ENCODE results near the gene MYOM1. TPM values are rescaled to one million over a fixed set of nuclear protein-coding genes. Genes with fewer than 3 reads are reported as not detected.

MYOM1 gene
- total RNA-seq, 1 donor from 2014 or later, result 120 TPM

DNA sequence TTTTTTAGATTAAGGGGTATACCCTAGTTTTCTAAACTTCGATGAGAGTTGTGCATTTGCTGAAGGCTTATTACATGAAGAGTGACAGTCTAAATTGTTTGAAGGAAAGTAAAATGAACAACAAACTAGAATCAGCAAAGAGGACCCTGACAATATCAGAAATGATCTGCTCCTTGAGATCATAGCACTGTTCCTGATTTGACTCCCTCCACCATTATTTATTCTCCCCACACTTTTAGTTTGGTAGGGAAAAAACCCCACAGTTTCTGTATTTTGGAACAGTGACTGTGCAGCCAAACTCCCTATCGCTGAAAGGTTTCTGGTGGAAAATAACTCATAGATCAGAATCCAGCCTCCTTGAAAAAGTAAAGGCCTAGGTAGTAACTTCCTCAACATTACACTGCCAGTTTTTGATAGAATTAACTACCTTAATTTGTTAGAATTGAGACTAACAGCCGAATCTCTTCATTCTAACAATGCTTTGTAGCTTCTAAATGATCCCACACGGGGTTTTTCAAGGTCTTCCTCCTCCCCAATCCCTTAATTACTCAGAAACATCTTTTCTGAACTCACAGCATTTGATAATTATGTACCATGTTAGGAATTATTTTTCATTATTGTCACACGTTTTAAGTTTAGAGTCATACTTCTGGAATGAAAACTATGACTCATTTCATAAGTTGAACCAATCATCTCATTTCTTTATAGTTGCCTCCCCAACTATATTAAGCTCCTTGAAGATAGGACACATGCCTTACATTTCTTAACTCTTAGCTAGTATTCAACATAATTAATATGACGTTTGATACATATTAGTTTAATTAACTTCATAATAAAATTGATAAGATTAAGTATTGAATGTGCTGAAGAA lies 30.7 kb upstream of the MYOM1 start:
- DNase-seq (ENCODE audit: low read depth), result peak; percentile 74

DNA sequence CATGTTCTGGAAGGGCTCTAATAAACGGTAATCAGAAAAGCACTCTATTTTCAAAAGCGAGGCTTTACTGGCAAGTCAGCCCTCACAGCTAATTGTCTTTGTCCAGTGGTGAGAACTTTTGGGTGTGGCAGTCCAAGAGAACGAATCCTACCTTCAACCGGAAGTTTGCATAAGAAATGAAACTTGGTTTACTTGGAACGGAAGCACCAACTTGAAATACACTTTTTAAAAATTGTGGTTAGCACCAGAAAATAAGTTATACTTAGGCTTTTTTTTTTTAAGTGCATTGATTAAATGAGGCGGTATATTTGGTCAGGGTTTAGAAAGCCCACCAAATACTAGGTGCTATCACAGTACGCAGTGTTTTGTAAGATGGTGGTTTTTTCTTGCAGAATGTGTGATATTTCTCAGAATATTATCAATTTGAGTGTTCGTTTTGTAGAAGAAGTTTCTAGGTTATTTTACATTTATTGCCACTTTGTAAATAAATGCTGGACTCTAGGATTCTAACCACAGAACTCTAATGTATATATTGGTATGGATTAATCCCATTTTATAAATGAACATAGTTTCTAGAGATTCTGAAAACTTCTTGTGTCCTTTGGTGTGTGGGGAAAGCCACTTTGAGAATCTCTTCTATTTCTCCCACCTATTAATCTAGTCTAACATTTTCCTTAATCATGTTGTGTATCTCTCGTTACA lies 29.0 kb upstream of the MYOM1 start:
- peak; percentile 74 for DNase-seq (ENCODE audit: low read depth)

- peak; percentile 87 for DNase-seq (ENCODE audit: low read depth)
These were observed 28.4 kb upstream of the MYOM1 start for GRCh38 chr18:3248062-3248657.

GRCh38 chr18:3247240-3248061 lies 27.7 kb upstream of the MYOM1 start, which contains the start of gene MYL12A:
TSS of gene MYL12A (plus strand) at chr18:3247801. CDS start at chr18:3253248, 5,447 bp downstream.
- peak; percentile 98 for DNase-seq (ENCODE audit: low read depth)

DNA sequence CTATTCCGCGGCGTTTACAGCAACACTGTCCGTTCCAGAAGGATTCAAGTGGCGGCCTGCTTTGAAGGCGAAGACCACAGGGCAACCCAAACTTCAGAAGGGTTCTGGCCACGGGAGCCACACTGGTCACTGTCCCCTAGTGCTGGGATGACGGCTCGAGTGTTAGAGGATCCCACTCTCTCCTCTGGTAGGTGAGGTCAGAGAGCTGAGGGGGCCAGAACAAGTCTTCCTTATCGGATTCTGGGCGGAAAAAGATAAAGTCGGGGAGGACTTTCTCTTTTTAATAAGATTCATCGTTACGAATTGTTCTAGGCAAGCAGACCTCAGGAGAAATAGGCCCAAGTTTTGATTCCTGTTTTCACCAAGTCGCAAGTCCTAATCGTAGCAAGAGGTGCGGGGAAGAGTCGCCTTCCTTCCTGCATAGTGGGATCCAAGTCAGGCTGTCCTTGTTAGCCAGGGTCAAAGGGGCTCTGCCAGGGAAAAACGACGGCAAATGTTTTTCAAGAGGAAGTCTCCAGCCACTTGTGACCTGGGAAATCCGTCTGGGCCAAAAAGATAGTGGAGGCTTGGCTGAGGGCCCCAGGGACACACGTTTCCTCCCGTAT lies 27.0 kb upstream of the MYOM1 start:
- peak; percentile 59 for DNase-seq (ENCODE audit: low read depth)

GRCh38 chr18:3245853-3246634 lies 26.3 kb upstream of the MYOM1 start:
- peak; percentile 90 for DNase-seq (ENCODE audit: low read depth)

GRCh38 chr18:3245185-3245564 lies 25.4 kb upstream of the MYOM1 start:
- DNase-seq (ENCODE audit: low read depth), result no peak

DNA sequence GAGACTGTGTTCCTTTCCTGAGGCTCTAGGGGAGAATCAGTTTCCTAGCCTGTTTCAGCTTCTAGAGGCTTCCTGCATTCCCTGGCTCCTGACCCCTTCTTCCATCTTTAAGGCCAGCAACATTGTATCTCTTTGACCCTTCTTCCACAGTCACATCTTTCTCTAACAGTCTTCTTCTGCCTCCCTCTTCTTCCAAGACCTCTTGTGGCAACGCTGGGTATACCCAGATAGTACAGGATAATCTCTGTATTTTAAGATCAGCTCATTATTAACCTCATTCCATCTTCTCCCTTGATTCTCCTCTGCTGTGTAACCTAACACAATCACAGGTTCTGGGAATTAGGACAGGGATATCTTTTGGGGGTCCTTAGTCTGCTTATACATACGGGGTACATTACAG lies 19.0 kb upstream of the MYOM1 start:
- no peak for DNase-seq (ENCODE audit: low read depth)

DNA sequence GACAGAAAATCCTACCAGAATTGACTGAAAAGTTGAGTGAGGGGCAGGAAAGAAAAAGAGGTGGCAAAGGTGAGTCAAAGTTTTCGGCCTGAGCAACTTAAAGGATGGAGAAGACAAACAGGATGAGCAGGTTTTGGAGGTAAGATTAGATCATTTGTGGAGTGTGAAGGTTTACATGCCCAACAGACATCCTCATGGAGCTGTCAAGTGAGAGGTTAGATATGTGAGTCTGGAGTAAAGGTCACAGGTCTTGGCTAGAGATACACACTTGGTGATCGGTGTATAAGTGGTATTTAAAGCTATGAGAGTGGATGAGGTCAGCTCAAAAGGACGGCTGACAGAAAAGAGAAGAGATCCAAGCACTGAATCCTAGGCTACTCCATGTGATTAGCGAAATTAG lies 16.7 kb upstream of the MYOM1 start:
- no peak for DNase-seq (ENCODE audit: low read depth)

DNA sequence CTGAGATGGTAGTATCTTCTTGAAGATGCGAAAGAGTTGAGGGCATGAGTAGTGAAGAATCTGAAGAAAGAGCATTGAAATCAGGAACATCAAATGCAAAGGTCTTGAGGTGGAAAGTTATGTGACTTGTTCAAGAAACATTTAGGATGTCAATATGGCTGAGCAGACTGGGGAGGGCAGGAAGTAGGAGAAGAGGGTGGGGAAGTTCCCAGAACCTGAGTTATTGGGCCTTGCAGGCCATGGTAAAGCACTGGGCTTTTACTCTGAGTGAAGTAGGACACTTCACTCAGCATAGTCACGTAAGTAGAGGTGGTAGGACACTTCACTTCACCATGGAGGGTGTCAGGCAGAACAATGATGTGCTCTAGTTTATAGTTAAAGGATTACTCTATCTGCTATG lies 16.1 kb upstream of the MYOM1 start:
- no peak for DNase-seq (ENCODE audit: low read depth)

GRCh38 chr18:3234457-3234856 lies 14.7 kb upstream of the MYOM1 start:
- DNase-seq (ENCODE audit: low read depth), result no peak

DNA sequence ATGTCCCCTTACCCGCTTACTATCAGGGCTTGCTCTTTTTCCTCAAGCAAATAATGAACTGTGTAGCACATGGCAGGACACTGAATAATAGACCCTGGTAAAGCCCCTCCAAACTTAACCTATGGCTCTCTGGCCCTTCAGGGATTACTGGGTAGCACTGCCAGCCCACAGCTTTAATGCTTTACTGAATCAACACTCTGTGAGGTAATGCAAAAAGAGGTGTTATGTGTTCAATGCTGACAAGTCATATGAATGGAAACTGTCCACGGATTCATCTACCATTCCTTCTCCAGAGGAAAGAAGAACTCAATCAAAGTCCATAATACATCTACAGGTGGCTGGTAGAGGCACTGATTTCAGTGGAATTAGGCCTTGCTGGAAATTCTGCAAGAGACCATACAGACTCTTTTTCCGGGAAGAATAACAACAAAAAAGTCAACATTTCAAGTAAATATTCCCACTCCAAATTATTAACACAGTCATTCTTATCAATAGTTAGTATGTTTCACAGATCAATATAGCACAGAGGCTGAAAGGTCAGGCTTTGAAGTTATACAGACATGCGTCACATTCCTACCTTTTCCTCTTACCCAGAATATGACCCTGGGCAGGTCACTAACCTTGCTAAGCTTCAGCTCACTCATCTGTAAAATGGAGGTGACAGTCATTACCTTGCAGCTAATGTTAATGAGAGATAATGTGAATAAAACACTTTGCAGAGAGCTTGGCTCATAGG lies 13.8 kb upstream of the MYOM1 start:
- no peak for DNase-seq (ENCODE audit: low read depth)

DNA sequence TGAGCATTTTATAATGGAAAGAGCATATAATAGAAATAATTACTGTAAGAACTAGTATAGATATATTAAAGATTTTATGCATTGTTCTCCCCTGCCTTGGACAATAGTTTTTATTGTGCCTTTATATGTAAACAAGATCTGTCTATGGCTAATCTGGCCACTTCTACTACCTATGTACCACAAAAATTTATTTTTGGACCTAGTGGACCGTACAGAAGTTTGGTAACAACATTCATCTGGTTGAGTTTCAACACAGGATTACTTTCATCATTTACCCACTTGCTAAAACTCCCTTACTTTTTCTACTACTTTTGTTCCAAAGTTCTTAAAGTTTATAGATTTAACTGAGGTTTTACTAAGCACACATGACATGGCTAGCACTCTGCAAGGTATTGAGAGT lies 13.2 kb upstream of the MYOM1 start:
- no peak for DNase-seq (ENCODE audit: low read depth)

GRCh38 chr18:3230401-3231334 lies 10.9 kb upstream of the MYOM1 start:
- peak; percentile 3 for DNase-seq (ENCODE audit: low read depth)

DNA sequence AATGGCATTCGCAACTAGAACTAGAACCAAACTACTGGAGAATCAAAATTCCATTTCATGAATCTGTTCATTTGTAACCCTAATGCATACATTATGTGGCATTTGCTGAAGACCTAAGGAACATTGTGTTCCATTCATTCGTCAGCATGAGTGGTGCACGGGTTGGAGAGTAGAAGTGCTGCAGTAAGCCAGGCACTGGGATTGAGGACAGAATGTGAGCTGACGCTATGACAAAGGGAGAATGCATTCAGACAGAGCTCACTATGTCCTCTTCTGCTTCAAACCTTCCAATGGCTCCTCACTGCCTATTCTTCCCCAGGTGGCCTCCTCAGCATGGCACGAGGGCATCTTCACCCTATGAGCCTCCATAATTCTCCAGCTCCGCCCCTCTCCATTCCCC lies 6.3 kb upstream of the MYOM1 start:
- no peak for DNase-seq (ENCODE audit: low read depth)

DNA sequence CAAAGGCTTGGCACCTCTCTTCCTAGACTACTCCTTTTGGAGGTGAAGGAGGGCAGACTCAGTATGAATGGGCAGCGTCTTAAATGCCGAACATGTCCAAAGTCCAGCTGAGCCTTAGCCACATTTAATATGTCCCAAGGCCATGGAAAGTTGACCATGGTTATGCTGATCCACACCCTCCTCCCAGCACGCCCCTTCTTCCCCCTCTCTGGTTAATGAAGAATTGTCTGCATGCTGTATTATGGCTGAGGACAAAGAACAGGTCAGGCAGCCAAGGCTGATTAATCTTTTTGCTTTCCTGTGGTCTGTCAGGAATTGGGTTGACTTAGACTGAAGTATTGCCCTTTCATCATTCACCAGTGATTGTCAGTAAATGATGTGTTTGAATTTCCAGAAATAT lies 5.8 kb upstream of the MYOM1 start:
- DNase-seq (ENCODE audit: low read depth), result no peak

GRCh38 chr18:3224223-3224622 lies 4.5 kb upstream of the MYOM1 start:
- DNase-seq (ENCODE audit: low read depth), result no peak

GRCh38 chr18:3223356-3223755 lies 3.6 kb upstream of the MYOM1 start:
- DNase-seq (ENCODE audit: low read depth), result no peak
